Measurements from ENCODE around the gene TMPO.

- TF ChIP-seq CTCF (conservative IDR thresholded peaks at IDR 0.05; ENCODE audit: low read depth, low read length), result no peak
- TF ChIP-seq BHLHE40 (IDR thresholded peaks at IDR 0.05; ENCODE audit: low read depth, low read length), result no peak
- no peak for TF ChIP-seq SMC3 (IDR thresholded peaks at IDR 0.05; ENCODE audit: low read depth, low read length)
- no peak for TF ChIP-seq RCOR1 (IDR thresholded peaks at IDR 0.05; ENCODE audit: insufficient replicate concordance, low read length)
- TF ChIP-seq POLR2A (IDR thresholded peaks at IDR 0.05; ENCODE audit: low read depth, low read length), result no peak
- no peak for TF ChIP-seq MXI1 (IDR thresholded peaks at IDR 0.05; ENCODE audit: borderline replicate concordance, low read depth, low read length)
- no peak for TF ChIP-seq RAD21 (IDR thresholded peaks at IDR 0.05; ENCODE audit: low read length)
- no peak for TF ChIP-seq CEBPB (IDR thresholded peaks at IDR 0.05; ENCODE audit: low read depth, low read length)
- TF ChIP-seq RFX5 (IDR thresholded peaks at IDR 0.05; ENCODE audit: low read depth, low read length), result no peak
- TF ChIP-seq USF2 (IDR thresholded peaks at IDR 0.05; ENCODE audit: low read depth, low read length), result no peak
- no peak for TF ChIP-seq MAFK (IDR thresholded peaks at IDR 0.05; ENCODE audit: low read depth, low read length)
- TF ChIP-seq FOS (IDR thresholded peaks at IDR 0.05; ENCODE audit: low read depth, low read length), result no peak
- no peak for TF ChIP-seq ELK1 (IDR thresholded peaks at IDR 0.05; ENCODE audit: borderline replicate concordance, low read depth, low read length)
- no peak for TF ChIP-seq NFE2L2 (IDR thresholded peaks at IDR 0.05; ENCODE audit: low read depth, low read length)
These were observed 63.4 kb downstream of the TMPO start for GRCh38 chr12:98578821-98579220.
